ENCODE measurements around the gene PF4V1.

PF4V1 gene

DNA sequence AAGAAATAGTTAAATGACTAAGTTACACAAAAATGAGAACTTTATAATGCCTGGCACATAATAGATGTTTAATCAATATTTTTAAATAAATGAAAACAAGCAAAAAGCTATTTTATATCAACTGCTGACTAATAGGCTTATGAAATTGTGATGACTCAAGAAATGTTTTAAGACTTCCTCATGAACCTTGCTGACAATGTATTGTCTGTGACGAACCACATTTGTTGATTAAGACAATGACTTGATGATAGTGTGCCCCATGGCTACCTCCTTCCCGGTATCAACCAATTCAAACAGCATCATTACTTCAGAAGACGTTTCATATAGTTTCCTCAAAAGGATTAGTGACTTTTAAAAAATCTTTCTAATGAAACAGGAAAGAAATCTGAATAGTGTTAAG is 8.8 kb upstream of the PF4V1 start:
- Histone ChIP-seq H3K9me3 (no peaks in the 10 kb centered on the region), H3K27ac (peak overlapping the region; percentile 85), H3K4me3 (ENCODE audit: low read depth in 1 of 2, low read length in 1 of 2) (peak overlapping the region in 1 of 2 experiments; percentile 26), H3K27me3 (no peaks in the 10 kb centered on the region), H3K36me3 (no peaks in the 10 kb centered on the region), H3K4me1 (ENCODE audit: control insufficient read depth in 1 of 2, insufficient read depth in 1 of 2, low read depth in 1 of 2, low read length in 1 of 2) (peaks cover 59 to 68% of the 10 kb centered on the region in 2 experiments)
- no peak for TF ChIP-seq CTCF (IDR thresholded peaks at IDR 0.05)

GRCh38 chr4:73844806-73845205 is 8.3 kb upstream of the PF4V1 start:
- Histone ChIP-seq H3K4me1 (ENCODE audit: control insufficient read depth in 1 of 2, insufficient read depth in 1 of 2, low read depth in 1 of 2, low read length in 1 of 2) (peaks cover 63 to 73% of the 10 kb centered on the region in 2 experiments), H3K27ac (peak overlapping the region; percentile 85), H3K4me3 (ENCODE audit: low read depth in 1 of 2, low read length in 1 of 2) (peak overlapping the region in 1 of 2 experiments; percentile 26), H3K36me3 (no peaks in the 10 kb centered on the region), H3K27me3 (no peaks in the 10 kb centered on the region), H3K9me3 (no peaks in the 10 kb centered on the region)
- TF ChIP-seq CTCF (IDR thresholded peaks at IDR 0.05): no peak

DNA sequence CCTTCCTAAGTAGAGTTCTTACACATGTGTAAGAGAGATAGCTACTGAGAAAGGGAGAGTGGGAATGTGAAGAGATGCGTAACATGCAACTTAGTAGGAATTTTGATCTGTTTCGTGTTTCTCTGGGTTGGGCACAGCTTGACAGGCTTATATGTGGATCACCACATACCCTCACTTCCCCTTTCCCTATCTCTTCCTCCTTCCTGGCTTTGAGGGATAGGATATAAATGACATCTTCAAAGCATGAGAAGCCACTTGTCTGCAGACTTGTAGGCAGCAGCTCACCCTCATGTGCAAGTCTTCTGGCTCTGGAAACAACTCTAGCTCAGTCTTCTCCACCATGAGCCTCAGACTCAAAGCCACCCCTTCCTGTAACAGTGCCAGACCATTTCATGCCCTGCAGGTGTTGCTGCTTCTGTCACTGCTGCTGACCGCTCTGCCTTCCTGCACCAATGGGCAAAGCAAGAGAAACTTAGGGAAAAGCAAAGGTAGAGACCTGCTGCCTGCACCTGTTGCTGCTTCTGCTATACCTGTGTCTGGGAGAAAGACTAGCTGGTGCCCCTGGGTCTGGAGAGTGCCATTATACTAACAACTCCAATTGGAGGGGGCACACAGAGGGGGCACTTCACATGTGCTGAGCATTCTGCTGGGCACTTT is 5.4 kb upstream of the PF4V1 start:
- H3K36me3 ChIP-seq: no peaks in the 10 kb centered on the region
- H3K27me3 ChIP-seq: no peaks in the 10 kb centered on the region
- no peaks in the 10 kb centered on the region for H3K9me3 ChIP-seq
- H3K27ac ChIP-seq: peak overlapping the region; percentile 87
- peaks cover 69 to 82% of the 10 kb centered on the region in 2 experiments for H3K4me1 ChIP-seq (ENCODE audit: control insufficient read depth in 1 of 2, insufficient read depth in 1 of 2, low read depth in 1 of 2, low read length in 1 of 2)
- peak overlapping the region in 1 of 2 experiments; percentile 3 for H3K4me3 ChIP-seq (ENCODE audit: low read depth in 1 of 2, low read length in 1 of 2)
- TF ChIP-seq CTCF (IDR thresholded peaks at IDR 0.05): no peak

DNA sequence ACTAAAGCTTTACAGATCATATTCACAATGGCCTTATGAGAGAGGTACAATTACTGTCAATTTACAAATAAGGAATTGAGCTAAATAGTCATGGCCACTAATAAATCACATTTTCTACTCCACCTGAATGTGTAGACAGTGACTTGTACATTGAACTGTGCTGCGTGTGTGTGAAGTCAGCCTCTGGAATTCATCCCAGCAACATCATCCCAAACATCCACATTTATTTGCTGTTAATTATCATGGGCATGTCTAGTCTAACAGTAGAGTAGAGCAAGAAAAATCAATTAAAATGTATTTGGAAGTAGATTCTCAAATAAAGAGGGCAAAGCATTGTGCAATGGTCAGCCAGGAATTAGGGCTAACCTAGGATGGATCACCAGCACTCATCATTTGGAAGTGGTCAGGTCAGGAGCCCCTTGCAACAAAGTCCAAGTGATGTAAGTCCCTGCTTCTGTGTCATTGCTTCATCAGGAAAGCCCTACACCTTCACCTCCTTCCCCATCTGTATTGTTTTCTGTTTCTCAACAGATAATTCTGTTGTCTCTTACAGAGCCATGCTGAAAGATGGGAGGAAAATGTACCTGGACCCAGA is 4.8 kb upstream of the PF4V1 start:
- H3K27me3 ChIP-seq: no peaks in the 10 kb centered on the region

DNA sequence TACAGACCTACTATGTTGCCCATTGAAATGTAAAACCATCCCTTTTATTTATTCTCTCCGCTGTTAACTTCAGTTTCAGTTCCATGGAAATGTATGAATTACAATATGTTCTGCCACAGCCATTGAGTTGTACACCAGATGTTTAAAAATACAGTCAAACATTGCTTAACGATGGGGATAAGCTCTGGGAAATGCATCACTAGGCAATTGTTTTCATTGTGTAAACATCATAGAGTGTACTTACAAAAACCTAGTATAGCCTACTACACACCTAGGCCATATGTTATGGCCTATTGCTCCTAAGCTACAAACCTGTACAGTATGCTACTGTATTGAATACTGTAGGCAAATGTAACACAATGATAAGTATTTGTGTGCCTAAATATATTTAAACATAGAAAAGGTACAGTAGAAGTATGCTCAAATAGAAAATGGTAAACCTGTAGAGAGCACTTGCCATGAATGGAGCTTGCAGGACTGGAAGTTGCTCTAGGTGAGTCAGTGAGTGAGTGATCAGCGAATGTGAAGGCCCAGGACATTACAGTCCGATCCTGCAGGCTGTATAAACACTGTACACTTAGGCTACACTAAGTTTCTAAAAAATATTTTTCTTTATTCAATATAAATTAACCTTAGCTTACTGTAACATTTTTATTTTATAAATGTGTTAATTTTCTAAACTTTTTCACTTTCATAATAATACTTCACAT is 2.7 kb upstream of the PF4V1 start:
- H3K4me3 ChIP-seq (ENCODE audit: low read depth in 1 of 2, low read length in 1 of 2): no peak overlapping the region
- no peaks in the 10 kb centered on the region for H3K27me3 ChIP-seq
- TF ChIP-seq CTCF (IDR thresholded peaks at IDR 0.05): no peak
- H3K4me1 ChIP-seq (ENCODE audit: control insufficient read depth in 1 of 2, insufficient read depth in 1 of 2, low read depth in 1 of 2, low read length in 1 of 2): peaks cover 63 to 80% of the 10 kb centered on the region in 2 experiments
- no peaks in the 10 kb centered on the region for H3K9me3 ChIP-seq
- no peaks in the 10 kb centered on the region for H3K36me3 ChIP-seq
- H3K27ac ChIP-seq: no peak overlapping the region

More for the DNA sequence above, 4.8 kb upstream of the PF4V1 start:
- peak overlapping the region in 1 of 2 experiments; percentile 3 for H3K4me3 ChIP-seq (ENCODE audit: low read depth in 1 of 2, low read length in 1 of 2)
- H3K36me3 ChIP-seq: no peaks in the 10 kb centered on the region
- TF ChIP-seq CTCF (IDR thresholded peaks at IDR 0.05): no peak
- peak overlapping the region; percentile 87 for H3K27ac ChIP-seq
- H3K9me3 ChIP-seq: no peaks in the 10 kb centered on the region
- peaks cover 69 to 82% of the 10 kb centered on the region in 2 experiments for H3K4me1 ChIP-seq (ENCODE audit: control insufficient read depth in 1 of 2, insufficient read depth in 1 of 2, low read depth in 1 of 2, low read length in 1 of 2)
